DOHH2 (cell line): ENCODE measurements around the gene PDE4D.

Experiments used
- EZH2phosphoT487 ChIP-seq: fragments of 200-600 bp; sonication (generic); IDR thresholded peaks from 2 replicates; pipeline ENCODE4 v1.6.1; 2017; ENCODE audit warnings: borderline replicate concordance, mild to moderate bottlenecking, antibody characterized with exemption, low read length, moderate library complexity, mixed read lengths
- TF ChIP-seq, protein P1 (sequence below): fragments of 200-600 bp; sonication (generic); IDR thresholded peaks from one replicate; pipeline ENCODE4 v1.5.1; 2014; ENCODE audit warnings: antibody characterized with exemption, mild to moderate bottlenecking, low read depth, low read length; ENCODE audit not compliant: poor library complexity, severe bottlenecking

DNA sequence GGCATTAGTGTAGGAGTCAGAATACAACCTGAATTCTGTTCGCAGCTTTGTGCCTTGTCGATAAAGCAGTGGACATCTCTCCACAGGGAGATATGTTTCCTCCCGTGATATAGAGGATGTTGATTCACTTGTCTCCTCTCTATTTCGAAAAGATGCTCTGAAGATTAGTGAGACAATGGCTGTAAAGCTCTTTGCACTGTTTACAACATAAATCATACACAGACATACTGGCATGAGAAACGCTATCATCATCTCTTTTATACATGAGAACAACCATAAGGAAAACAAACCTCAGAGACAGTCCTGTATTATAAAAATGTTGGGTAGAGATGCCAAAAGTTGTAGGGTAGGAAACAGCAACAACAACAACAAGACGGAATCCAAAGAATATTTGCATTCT, 803.2 kb downstream of the PDE4D start:
- TF ChIP-seq, protein P1, sequence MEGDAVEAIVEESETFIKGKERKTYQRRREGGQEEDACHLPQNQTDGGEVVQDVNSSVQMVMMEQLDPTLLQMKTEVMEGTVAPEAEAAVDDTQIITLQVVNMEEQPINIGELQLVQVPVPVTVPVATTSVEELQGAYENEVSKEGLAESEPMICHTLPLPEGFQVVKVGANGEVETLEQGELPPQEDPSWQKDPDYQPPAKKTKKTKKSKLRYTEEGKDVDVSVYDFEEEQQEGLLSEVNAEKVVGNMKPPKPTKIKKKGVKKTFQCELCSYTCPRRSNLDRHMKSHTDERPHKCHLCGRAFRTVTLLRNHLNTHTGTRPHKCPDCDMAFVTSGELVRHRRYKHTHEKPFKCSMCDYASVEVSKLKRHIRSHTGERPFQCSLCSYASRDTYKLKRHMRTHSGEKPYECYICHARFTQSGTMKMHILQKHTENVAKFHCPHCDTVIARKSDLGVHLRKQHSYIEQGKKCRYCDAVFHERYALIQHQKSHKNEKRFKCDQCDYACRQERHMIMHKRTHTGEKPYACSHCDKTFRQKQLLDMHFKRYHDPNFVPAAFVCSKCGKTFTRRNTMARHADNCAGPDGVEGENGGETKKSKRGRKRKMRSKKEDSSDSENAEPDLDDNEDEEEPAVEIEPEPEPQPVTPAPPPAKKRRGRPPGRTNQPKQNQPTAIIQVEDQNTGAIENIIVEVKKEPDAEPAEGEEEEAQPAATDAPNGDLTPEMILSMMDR, result no peak
- no peak for TF ChIP-seq EZH2phosphoT487
